ENCODE results near the gene MYRFL.

DNA sequence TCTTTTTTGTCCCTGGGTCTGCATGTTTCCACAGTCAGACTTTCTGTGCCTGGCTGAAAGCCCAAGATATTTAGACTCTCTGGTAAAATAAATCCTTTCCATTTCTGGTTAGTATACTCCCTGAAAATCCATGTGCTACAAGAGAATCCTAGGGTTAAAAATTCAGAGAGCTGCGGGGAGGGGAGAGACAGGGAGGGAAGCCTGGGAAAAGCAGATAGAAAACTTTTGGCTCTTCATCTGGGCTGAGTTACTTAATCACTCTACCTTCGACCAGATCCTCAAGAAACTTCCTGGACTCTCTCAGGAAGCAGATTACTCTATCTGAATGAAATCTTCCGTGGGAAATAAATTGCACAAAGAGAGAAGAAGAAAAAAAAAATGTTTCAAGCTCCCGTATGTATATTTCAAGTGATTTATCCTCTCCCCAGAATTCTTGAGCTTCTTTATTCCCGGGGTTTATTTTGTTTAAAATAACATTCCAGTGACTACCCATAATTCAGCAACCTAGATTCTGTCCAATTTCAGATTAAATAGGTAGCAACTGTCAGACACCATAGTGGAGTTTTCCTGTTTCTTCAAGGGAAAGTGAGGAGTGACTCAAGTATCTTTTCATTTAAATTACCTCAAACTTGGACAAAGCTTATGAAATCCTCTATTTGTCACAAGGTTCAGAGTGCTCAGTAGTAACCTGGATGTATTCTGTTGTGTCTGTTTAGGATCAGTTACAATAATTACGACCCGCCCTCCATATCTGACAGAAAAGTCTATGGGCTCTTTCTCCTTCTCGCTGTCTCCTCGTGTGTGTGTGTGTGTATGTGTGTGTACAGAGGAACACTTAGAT is 163.7 kb downstream of the MYRFL start:
- TF ChIP-seq POLR2A (IDR thresholded peaks at IDR 0.05) (no peak), POLR2AphosphoS5 (IDR thresholded peaks at IDR 0.05) (no peak)

All from breast epithelium (tissue), 3 donors.